Heart left ventricle (tissue), 16 donors: ENCODE results near the gene DOCK9. TPM values are rescaled to one million over a fixed set of nuclear protein-coding genes. Genes with fewer than 3 reads are reported as not detected.

Source experiments
- ATAC-seq, 4 donors: fragments of 200-7000 bp; cut with Tn5 transposase; one replicate each; pipeline ENCODE4 v1.9.1; 2020 to 2022; ENCODE audit warnings: moderate library complexity in 4 of 4, mild to moderate bottlenecking in 3 of 4, moderate number of reproducible peaks in 1 of 4
- DNase-seq, 5 donors: peaks; one replicate each; pipeline ENCODE4 v3.0.0-alpha.2; 2020
- H3K27ac ChIP-seq, 12 donors: fragments of 200-600 bp; sonication (generic) in 4 of 12; one replicate each; pipeline versions ENCODE4 v1.5.0 to v1.8.0; 2016 to 2022; ENCODE audit warnings: mild to moderate bottlenecking in 2 of 12
- H3K27me3 ChIP-seq, 9 donors: fragments of 200-600 bp; sonication (generic) in 2 of 9; one replicate each; pipeline versions ENCODE4 v1.5.1 to v1.8.0; 2016 to 2022; ENCODE audit warnings: mild to moderate bottlenecking in 3 of 9
- H3K36me3 ChIP-seq, 9 donors: fragments of 200-600 bp; sonication (generic) in 2 of 9; one replicate each; pipeline versions ENCODE4 v1.5.0 to v1.8.0; 2018 to 2022; ENCODE audit warnings: mild to moderate bottlenecking in 2 of 9
- H3K4me1 ChIP-seq, 12 donors: fragments of 200-600 bp; sonication (generic) in 4 of 12; one replicate each; pipeline versions ENCODE4 v1.5.0 to v1.8.0; 2016 to 2022; ENCODE audit warnings: mild to moderate bottlenecking in 3 of 12
- H3K4me3 ChIP-seq, 12 donors: fragments of 200-600 bp; sonication (generic) in 4 of 12; one replicate each; pipeline versions ENCODE4 v1.5.0 to v1.8.0; 2017 to 2022; ENCODE audit warnings: mild to moderate bottlenecking in 9 of 12, moderate library complexity in 4 of 12
- H3K9me3 ChIP-seq, 12 donors: fragments of 200-600 bp; sonication (generic) in 4 of 12; one replicate each; pipeline versions ENCODE4 v1.5.0 to v1.8.0; 2016 to 2022; ENCODE audit warnings: mild to moderate bottlenecking in 1 of 12
- CTCF ChIP-seq, 12 donors: fragments of 200-600 bp; sonication (generic) in 4 of 12; IDR thresholded peaks; one replicate each; pipeline versions ENCODE4 v1.5.0 to v1.8.0; 2018 to 2022; ENCODE audit warnings: antibody characterized with exemption in 12 of 12, mild to moderate bottlenecking in 5 of 12
- POLR2A ChIP-seq, 2 donors: fragments of 450-650 bp; IDR thresholded peaks; one replicate each; pipeline ENCODE4 v1.6.1; 2017; ENCODE audit warnings: antibody characterized with exemption in 2 of 2, mild to moderate bottlenecking in 2 of 2, moderate library complexity in 2 of 2
- WGBS, 4 donors: extraction: QIAGEN DNeasy Blood & Tissue Kit in 2 of 4; methylation state at CpG; one replicate each; pipeline versions ENCODE4 v1.1.5 to v1.1.7; 2013 to 2018; 5-methylcytosine and 5-hydroxymethylcytosine counted together
- intact Hi-C, 10 donors: fragments of 100-400 bp; cut with DNase I; formaldehyde crosslinking; loops; one replicate each; pipeline versions ENCODE4 v1.11.1 to v1.14.2; 2022
- polyA plus RNA-seq, 2 donors: library from polyadenylated mRNA; stranded (reverse); fragments of 200-250 nt; gene quantifications; one replicate each; pipeline ENCODE4 v1.2.3, GENCODE V29; 2013
- total RNA-seq, 9 donors: library from RNA; depleted of rRNA in 2 of 9; stranded (reverse); fragments of >200 nt in 2 of 9; fragmentation: NEBNext Ultra II Directional in 3 of 9; extraction: Animal tissue kit (Norgen Biotek cat#: 25700) in 3 of 9; gene quantifications; one replicate each; pipeline versions ENCODE4 v1.1.0 to v1.2.4, GENCODE V29; 2016 to 2023
- donor health status: ischemic (EF 13 %, LVEDD 7.1; RV severe dilation, severe dysfunction).
- donor health status: healthy with polysubstance abuse.
- donor health status: DM: no; HTN: yes; CAD: no.
- donor health status: DM: no; HTN: no; CAD: no.
- donor health status: ischemic (EF 25% LVEDD 6.9; RV normal size, moderate dysfunction).
- donor health status: ischemic (EF 25% LVEDD 5.7; RV mildly dilated, moderate dysfunction).
- donor health status: healthy.
- donor health status: DM: yes; HTN: yes; CAD: no.
- donor health status: ischemic (EF 35%, LVEDD 5.7; RV mildly dilated, moderate dysfunction).
- donor health status: nonischemic (EF 11% LVEDD 7.7; RV severe dilation, severe dysfunction).
- donor health status: DM: yes; HTN: yes; CAD: no.
- donor health status: PGD.
- donor health status: ischemic (EF 29% LVEDD 5.4; RV normal size, mild dysfunction).
- donor health status: nonischemic (EF 23%, LVEDD 6.1; RV moderate dilation, normal function).

Gene DOCK9
- total and polyA plus RNA-seq, 11 donors: 21.4 to 128 (median 45.2) TPM

- ATAC-seq (no peak), DNase-seq (no peak)
- intact Hi-C loops: loop anchor here in 1 of 10 donors (10.0 kb wide), 1 partner anchor 51 kb away; no protein-coding TSS in a partner anchor
- 47 to 79% (median 64%) methylated on average over 2 of the region's 2 CpGs for WGBS, 4 donors
- peaks cover 21 to 98% (median 60%) of the 10 kb centered on the region in 12 donors for H3K4me1 ChIP-seq
- TF ChIP-seq POLR2A (IDR thresholded peaks at IDR 0.05) (no peak), CTCF (IDR thresholded peaks at IDR 0.05) (no peak)
- no peaks in the 10 kb centered on the region for H3K9me3 ChIP-seq
- H3K27me3 ChIP-seq: no peaks in the 10 kb centered on the region
- H3K4me3 ChIP-seq: no peak overlapping the region
- H3K27ac ChIP-seq: peak overlapping the region in 8 of 12 donors; percentile 25 to 71 (median 53)
- H3K36me3 ChIP-seq: no peaks in the 10 kb centered on the region
Measured at GRCh38 chr13:98965325-98965724, 12.5 kb downstream of the DOCK9 start.

GRCh38 chr13:98963917-98964316, 13.9 kb downstream of the DOCK9 start:
- WGBS, 4 donors: 37 to 50% (median 42%) methylated on average over 2 of the region's 2 CpGs
- Histone ChIP-seq H3K4me3 (no peak overlapping the region), H3K27me3 (no peaks in the 10 kb centered on the region), H3K27ac (peak overlapping the region in 11 of 12 donors; percentile 9 to 71 (median 49)), H3K9me3 (no peaks in the 10 kb centered on the region), H3K4me1 (peaks cover 21 to 97% (median 61%) of the 10 kb centered on the region in 12 donors), H3K36me3 (no peaks in the 10 kb centered on the region)
- TF ChIP-seq CTCF (IDR thresholded peaks at IDR 0.05): no peak
- no peak for TF ChIP-seq POLR2A (IDR thresholded peaks at IDR 0.05)
- DNase-seq (no peak), ATAC-seq (peak in 1 of 4 donors; percentile 8)
- intact Hi-C loops: loop anchor here in 4 of 10 donors (5.0 to 10.0 kb wide), 4 partner anchors 37 to 67 kb away; no protein-coding TSS in a partner anchor

GRCh38 chr13:98962901-98963590, 14.8 kb downstream of the DOCK9 start:
- Histone ChIP-seq H3K9me3 (no peaks in the 10 kb centered on the region), H3K27me3 (no peaks in the 10 kb centered on the region), H3K36me3 (no peaks in the 10 kb centered on the region), H3K27ac (peak overlapping the region; percentile 6 to 71 (median 50)), H3K4me3 (no peak overlapping the region), H3K4me1 (peaks cover 21 to 94% (median 65%) of the 10 kb centered on the region in 12 donors)
- ATAC-seq (peak in 1 of 4 donors; percentile 33), DNase-seq (no peak)
- TF ChIP-seq CTCF (IDR thresholded peaks at IDR 0.05) (no peak), POLR2A (IDR thresholded peaks at IDR 0.05) (no peak)
- 58 to 70% (median 66%) methylated on average over 9 of the region's 9 CpGs for WGBS, 4 donors
- intact Hi-C loops: loop anchor here in 4 of 10 donors (5.0 to 10.0 kb wide), 4 partner anchors 36 to 66 kb away; no protein-coding TSS in a partner anchor

- Histone ChIP-seq H3K36me3 (no peaks in the 10 kb centered on the region), H3K27me3 (no peaks in the 10 kb centered on the region), H3K27ac (peak overlapping the region; percentile 26 to 78 (median 62)), H3K4me1 (peaks cover 21 to 87% (median 65%) of the 10 kb centered on the region in 12 donors), H3K9me3 (no peaks in the 10 kb centered on the region), H3K4me3 (no peak overlapping the region)
- intact Hi-C loops: loop anchor here in 4 of 10 donors (5.0 to 10.0 kb wide), 4 partner anchors 34 to 64 kb away; no protein-coding TSS in a partner anchor
- ATAC-seq: peak in 1 of 4 donors; percentile 17
- DNase-seq: no peak
- 80 to 81% (median 80%) methylated on average over 6 to 7 of the region's 7 CpGs for WGBS, 4 donors
- TF ChIP-seq CTCF (IDR thresholded peaks at IDR 0.05) (no peak), POLR2A (IDR thresholded peaks at IDR 0.05) (no peak)
Measured at GRCh38 chr13:98961503-98962105, 16.3 kb downstream of the DOCK9 start.
